CD1c-positive myeloid dendritic cell (primary cell): Measurements from ENCODE around the gene HOXD9.

Source experiments
- DNase-seq: peaks from one replicate; pipeline ENCODE4 v3.0.0-alpha.2; 2016; ENCODE audit errors: extremely low spot score

Gene HOXD9

GRCh38 chr2:176098366-176099158, 24.0 kb upstream of the HOXD9 start:
- no peak for DNase-seq

- no peak for DNase-seq
These were observed 23.3 kb upstream of the HOXD9 start for GRCh38 chr2:176099159-176099727.

- DNase-seq = no peak
These were observed 22.6 kb upstream of the HOXD9 start, which contains the start of gene HOXD12 for GRCh38 chr2:176099728-176100546. TSS of gene HOXD12 (plus strand) at chr2:176099795. CDS start at chr2:176099802, 7 bp downstream.

- no peak for DNase-seq
These were observed 21.9 kb upstream of the HOXD9 start for GRCh38 chr2:176100547-176101140.

GRCh38 chr2:176101216-176101830, 21.2 kb upstream of the HOXD9 start:
- no peak for DNase-seq

DNA sequence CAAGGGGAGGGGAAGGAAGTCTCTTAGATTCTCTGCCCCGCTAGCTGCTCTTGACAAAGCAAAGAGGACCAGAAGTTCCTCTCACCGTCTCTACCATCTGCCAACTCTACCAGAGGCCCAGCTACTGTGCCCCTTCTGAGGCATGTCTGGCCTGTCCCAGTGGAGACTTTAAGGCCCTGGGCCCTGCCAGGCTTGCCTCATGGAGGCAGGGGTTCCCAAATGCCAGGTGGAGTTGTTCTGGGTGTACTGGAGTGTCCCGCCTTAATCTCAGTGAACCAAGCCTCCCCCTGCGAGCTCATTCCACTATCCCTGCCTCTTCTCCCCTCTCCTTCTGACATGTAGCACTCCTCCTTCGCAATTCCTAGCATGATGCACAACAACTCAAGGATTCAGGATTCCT, 20.7 kb upstream of the HOXD9 start:
- no peak for DNase-seq

DNA sequence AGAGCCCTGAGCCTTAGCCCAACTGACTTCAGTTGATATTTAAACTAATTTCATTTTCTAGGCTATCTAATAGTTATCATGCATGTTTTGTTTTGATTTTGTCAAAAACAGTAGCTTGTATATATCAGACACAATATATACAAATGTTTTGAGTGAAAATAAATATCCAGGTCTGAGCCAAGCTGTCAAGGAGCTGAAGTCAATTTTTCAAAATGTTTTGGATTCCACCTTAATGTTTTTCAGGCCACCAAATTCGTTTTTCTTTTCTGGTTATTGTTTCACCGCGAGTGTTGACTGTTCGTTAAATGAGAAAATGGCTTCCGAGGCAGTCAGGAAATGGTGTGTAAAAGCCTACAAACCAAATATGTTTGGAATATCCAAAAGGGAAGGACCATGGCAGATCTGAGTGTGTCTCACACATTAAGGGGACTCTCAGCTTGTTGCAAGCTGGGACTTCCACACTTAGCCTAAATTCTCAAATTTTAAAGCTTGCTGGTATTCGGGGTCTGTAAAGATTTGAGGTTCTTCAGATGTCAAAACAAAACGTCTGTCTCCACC, 20.1 kb upstream of the HOXD9 start:
- DNase-seq = no peak

DNA sequence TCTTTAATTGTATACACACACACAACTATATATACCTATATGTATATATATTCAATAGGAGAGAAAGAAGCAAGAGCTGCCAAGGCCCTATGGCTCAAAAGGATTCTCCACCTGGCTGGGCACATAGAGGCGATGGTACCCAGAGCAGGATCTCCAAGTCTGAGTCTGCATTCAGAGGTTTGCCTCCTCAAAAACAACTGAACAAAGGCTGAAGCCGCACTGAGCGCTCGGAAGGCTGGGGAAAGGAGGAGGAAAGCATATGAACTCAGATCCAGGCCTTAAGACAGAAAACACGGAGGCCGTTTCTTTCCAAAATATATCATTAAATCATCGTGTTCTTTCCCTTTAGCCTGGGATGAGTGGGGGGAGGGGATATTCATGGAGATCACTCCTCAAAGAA, 19.3 kb upstream of the HOXD9 start:
- DNase-seq = no peak

- DNase-seq = no peak
These were observed 18.7 kb upstream of the HOXD9 start for GRCh38 chr2:176103742-176104315.

DNA sequence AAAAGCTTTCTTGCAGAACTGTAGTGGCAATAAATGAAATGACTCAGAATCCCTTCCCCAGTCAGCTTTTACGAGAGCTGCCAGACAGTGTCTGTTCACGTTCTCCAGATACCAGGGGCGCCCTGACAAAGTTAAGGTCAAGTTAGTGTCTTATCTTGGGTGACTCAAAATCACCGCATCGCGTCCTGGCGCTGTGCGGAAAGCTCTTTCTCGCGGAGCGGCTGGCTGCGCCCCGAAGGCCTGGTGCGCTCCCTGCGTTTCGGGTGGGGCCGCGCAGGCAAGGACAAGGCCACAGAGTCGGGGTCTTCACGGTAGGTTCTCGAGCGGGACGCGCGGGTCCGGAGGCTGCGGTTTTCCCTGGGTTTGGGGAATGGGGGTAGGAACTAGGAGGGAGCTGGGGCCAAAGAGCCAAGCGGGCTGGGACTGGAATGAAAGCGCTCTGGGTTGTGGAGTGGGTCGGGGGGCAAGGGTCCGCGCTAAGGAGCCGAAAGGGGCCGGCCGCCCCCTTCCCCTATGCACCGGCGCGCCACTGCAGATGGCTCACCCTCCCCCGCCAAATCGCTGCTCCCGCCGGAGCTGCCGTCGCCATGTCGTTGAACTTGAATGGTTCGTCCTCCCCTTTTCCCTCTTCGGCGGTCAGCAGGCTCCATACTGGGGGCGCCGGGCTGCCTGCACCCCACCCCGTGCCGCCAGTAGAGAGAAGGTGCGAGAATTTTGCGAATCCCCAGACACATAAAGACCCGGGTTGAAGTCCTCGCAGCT, 18.0 kb upstream of the HOXD9 start:
- no peak for DNase-seq

DNA sequence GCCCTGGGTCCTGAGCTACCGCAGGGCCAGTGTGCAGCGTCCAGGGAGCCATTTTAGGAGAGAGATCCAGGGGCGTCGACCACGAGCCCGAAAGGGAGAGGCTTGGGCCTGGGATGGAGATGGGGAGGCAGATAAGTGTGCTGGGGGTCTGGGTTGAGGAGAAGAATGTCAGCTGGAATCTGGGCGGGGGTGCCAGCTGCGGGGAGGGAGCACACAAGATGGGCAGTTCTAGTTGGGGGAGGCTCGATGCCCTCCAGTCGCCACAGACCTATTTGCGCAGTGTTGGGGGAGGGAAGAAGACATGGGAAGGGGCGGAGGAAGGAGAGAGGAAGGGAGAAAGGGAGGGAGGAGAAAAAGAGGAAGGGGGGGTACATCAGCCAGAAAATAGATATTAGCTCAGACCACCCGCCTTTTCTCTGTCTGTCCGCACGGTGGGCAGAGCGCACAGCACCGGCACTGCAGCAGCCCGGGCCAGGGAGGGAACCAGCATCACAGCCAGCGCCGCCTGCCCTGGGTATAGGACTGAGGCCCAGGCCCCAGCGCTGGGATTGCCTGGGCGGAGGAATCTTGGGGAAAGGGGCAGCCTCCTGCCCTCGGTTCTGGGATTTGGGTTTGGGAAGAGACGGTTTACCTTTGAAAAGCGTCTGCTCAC, 17.3 kb upstream of the HOXD9 start:
- no peak for DNase-seq

GRCh38 chr2:176105730-176106580, 16.6 kb upstream of the HOXD9 start:
- no peak for DNase-seq

- DNase-seq = peak; percentile 15
These were observed 15.7 kb upstream of the HOXD9 start, which contains the start of gene HOXD11 for GRCh38 chr2:176106581-176107539. TSS of gene HOXD11 (plus strand) at chr2:176107280. CDS start at chr2:176107356, 76 bp downstream.

GRCh38 chr2:176107731-176108181, 14.8 kb upstream of the HOXD9 start:
- no peak for DNase-seq

DNA sequence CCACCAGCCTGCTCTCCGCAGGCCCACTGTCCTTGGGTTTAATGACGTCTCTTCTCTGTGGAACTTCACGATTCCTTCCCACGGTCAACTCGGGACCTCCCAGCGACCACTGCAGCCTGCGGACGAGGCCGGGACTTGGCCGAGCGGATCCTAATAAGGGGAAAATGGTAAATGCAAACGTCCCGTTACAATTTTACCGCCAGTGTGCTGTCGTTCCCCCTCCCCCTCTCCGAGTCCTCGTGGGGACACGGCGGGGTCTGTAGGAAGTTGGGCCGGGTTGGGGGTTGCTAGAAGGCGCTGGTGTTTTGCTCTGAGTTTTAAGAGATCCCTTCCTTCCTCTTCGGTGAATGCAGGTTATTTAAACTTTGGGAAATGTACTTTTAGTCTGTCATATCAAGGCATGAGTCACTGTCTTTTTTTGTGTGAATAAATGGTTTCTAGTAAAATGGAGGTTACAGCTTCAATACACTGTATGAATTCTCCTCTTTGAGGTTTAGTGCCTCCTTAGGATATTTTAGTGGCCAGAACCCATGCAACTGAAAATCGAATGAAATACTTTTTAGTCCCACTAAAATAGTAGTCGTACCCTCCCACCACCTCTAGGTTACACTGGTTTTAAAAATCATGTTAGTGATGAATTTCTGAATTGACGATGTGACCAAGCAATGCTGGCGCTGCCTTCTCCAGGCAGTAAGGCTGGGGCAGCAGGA, 13.2 kb upstream of the HOXD9 start:
- DNase-seq = no peak

- DNase-seq = no peak
These were observed 12.6 kb upstream of the HOXD9 start for GRCh38 chr2:176109946-176110345.
